DND-41 (cell line): ENCODE results near the gene TRPV6.

Source experiments
- ATAC-seq: fragments of 200-7000 bp; cut with Tn5 transposase; 3 replicates; pipeline ENCODE4 v1.9.1; 2021; ENCODE audit warnings: low read depth; ENCODE audit not compliant: insufficient read depth
- DNase-seq: peaks from one replicate; pipeline ENCODE4 v3.0.0-alpha.2; 2020
- H2AFZ ChIP-seq: 2 replicates; pipeline ENCODE4 v1.6.0; 2012; ENCODE audit warnings: low read depth, low read length
- H3K27ac ChIP-seq: 2 replicates; pipeline ENCODE4 v1.5.1; 2012; ENCODE audit warnings: low read length, inconsistent platforms
- H3K27me3 ChIP-seq: fragments of 200-600 bp; sonication (generic); 2 replicates; pipeline ENCODE4 v1.6.0; 2012; ENCODE audit warnings: low read length, mild to moderate bottlenecking, inconsistent platforms; ENCODE audit not compliant: insufficient read depth, poor library complexity
- H3K36me3 ChIP-seq: 2 replicates; pipeline ENCODE4 v1.5.1; 2012; ENCODE audit warnings: low read length, inconsistent platforms; ENCODE audit not compliant: insufficient read depth
- H3K4me1 ChIP-seq: 2 replicates; pipeline ENCODE4 v1.5.1; 2012; ENCODE audit warnings: mild to moderate bottlenecking, low read length; ENCODE audit not compliant: insufficient read depth
- H3K4me2 ChIP-seq: 2 replicates; pipeline ENCODE4 v1.6.0; 2012; ENCODE audit warnings: mild to moderate bottlenecking, moderate library complexity, low read length, inconsistent platforms; ENCODE audit not compliant: insufficient read depth
- H3K4me3 ChIP-seq, 2 experiments: fragments of 200-600 bp in 1 of 2; shearing (Covaris generic) in 1 of 2; 2 replicates each; pipeline ENCODE4 v1.5.1; 2012 to 2016; ENCODE audit warnings: inconsistent platforms in 2 of 2, low read length in 2 of 2, mild to moderate bottlenecking in 2 of 2, low read depth in 1 of 2, moderate library complexity in 1 of 2
- H3K79me2 ChIP-seq: 2 replicates; pipeline ENCODE4 v1.6.0; 2012; ENCODE audit warnings: low read length, inconsistent platforms; ENCODE audit not compliant: insufficient read depth
- H3K9ac ChIP-seq: 2 replicates; pipeline ENCODE4 v1.6.0; 2012; ENCODE audit warnings: low read depth, mild to moderate bottlenecking, inconsistent platforms, low read length, moderate library complexity
- H3K9me3 ChIP-seq: 2 replicates; pipeline ENCODE4 v1.5.1; 2012; ENCODE audit warnings: low read length, moderate library complexity, mild to moderate bottlenecking, inconsistent platforms; ENCODE audit not compliant: insufficient read depth, severe bottlenecking
- H4K20me1 ChIP-seq: 2 replicates; pipeline ENCODE4 v1.6.0; 2012; ENCODE audit warnings: low read length; ENCODE audit not compliant: insufficient read depth
- CTCF ChIP-seq: IDR thresholded peaks from 2 replicates; pipeline ENCODE4 v1.5.1; 2012; ENCODE audit warnings: borderline replicate concordance, low read length, moderate library complexity, mild to moderate bottlenecking; ENCODE audit not compliant: poor library complexity, severe bottlenecking; ENCODE audit errors: extremely low read depth
- EZH2 ChIP-seq: IDR thresholded peaks from 3 replicates; pipeline ENCODE4 v1.6.1; 2012; ENCODE audit warnings: borderline replicate concordance, low read depth, mild to moderate bottlenecking, moderate library complexity, low read length, inconsistent platforms; ENCODE audit not compliant: severe bottlenecking

The TRPV6 gene

GRCh38 chr7:142833174-142834048 is 52.1 kb downstream of the TRPV6 start:
- Histone ChIP-seq H2AFZ (no peak overlapping the region), H3K79me2 (no peaks in the 10 kb centered on the region), H3K9ac (no peak overlapping the region), H3K27me3 (no peaks in the 10 kb centered on the region), H3K4me1 (peaks cover 3% of the 10 kb centered on the region; the same call in 1 of the 2 replicates), H3K9me3 (no peaks in the 10 kb centered on the region), H3K4me3 (no peak overlapping the region), H3K4me2 (no peak overlapping the region), H3K36me3 (no peaks in the 10 kb centered on the region), H3K27ac (no peak overlapping the region), H4K20me1 (no peaks in the 10 kb centered on the region)
- ATAC-seq (no peak), DNase-seq (no peak)
- no peak for TF ChIP-seq CTCF
- TF ChIP-seq EZH2: no peak

- H3K79me2 ChIP-seq: no peaks in the 10 kb centered on the region
- no peak overlapping the region for H3K4me2 ChIP-seq
- H3K4me1 ChIP-seq: peaks cover 3% of the 10 kb centered on the region; the same call in 1 of the 2 replicates
- TF ChIP-seq CTCF: no peak
- TF ChIP-seq EZH2: no peak
- no peak overlapping the region for H2AFZ ChIP-seq
- no peak overlapping the region for H3K4me3 ChIP-seq
- no peaks in the 10 kb centered on the region for H3K36me3 ChIP-seq
- no peaks in the 10 kb centered on the region for H3K27me3 ChIP-seq
- no peak for ATAC-seq
- H3K27ac ChIP-seq: no peak overlapping the region
- H3K9me3 ChIP-seq: no peaks in the 10 kb centered on the region
- no peak for DNase-seq
- H4K20me1 ChIP-seq: no peaks in the 10 kb centered on the region
- no peak overlapping the region for H3K9ac ChIP-seq
Measured at GRCh38 chr7:142832417-142832816, 53.1 kb downstream of the TRPV6 start.

GRCh38 chr7:142827951-142828500 is 57.5 kb downstream of the TRPV6 start:
- ATAC-seq: peak; percentile 57

More at GRCh38 chr7:142827951-142828500, 57.5 kb downstream of the TRPV6 start:
- no peaks in the 10 kb centered on the region for H4K20me1 ChIP-seq
- no peak overlapping the region for H3K27ac ChIP-seq
- no peak overlapping the region for H3K9ac ChIP-seq
- no peak overlapping the region for H2AFZ ChIP-seq
- no peaks in the 10 kb centered on the region for H3K36me3 ChIP-seq
- no peak overlapping the region for H3K4me3 ChIP-seq
- H3K27me3 ChIP-seq: no peaks in the 10 kb centered on the region
- peaks cover 6% of the 10 kb centered on the region for H3K9me3 ChIP-seq
- no peaks in the 10 kb centered on the region for H3K79me2 ChIP-seq
- TF ChIP-seq CTCF: no peak
- no peak for TF ChIP-seq EZH2
- no peak overlapping the region for H3K4me2 ChIP-seq
- no peaks in the 10 kb centered on the region for H3K4me1 ChIP-seq
- no peak for DNase-seq
